SIG-M5 (cell line): ENCODE results near the gene KCNQ5.
"Not testable (repeated sequence)": the region's sequence is repeated elsewhere in the genome, so short reads cannot be mapped to it uniquely, and the experiment has no call there.

ENCODE experiments used
- DNase-seq: peaks from one replicate; lab custom pipeline; 2025; lab: John Stamatoyannopoulos, UW

The KCNQ5 gene

GRCh38 chr6:73180763-73181619, 559.1 kb downstream of the KCNQ5 start:
- peak; percentile 26 for DNase-seq

- DNase-seq = no peak
These were observed 560.2 kb downstream of the KCNQ5 start for GRCh38 chr6:73182021-73182607.

GRCh38 chr6:73193302-73193701, 571.4 kb downstream of the KCNQ5 start:
- not testable (repeated sequence) for DNase-seq

- no peak for DNase-seq
These were observed 572.9 kb downstream of the KCNQ5 start for GRCh38 chr6:73194744-73195143.

- no peak for DNase-seq
These were observed 578.4 kb downstream of the KCNQ5 start for GRCh38 chr6:73200247-73200646.

- DNase-seq = no peak
These were observed 578.9 kb downstream of the KCNQ5 start for GRCh38 chr6:73200735-73201134.

GRCh38 chr6:73203098-73203497, 581.2 kb downstream of the KCNQ5 start:
- DNase-seq = no peak

- DNase-seq = no peak
These were observed 582.4 kb downstream of the KCNQ5 start for GRCh38 chr6:73204252-73204651.

GRCh38 chr6:73207221-73207837, 585.5 kb downstream of the KCNQ5 start:
- DNase-seq = no peak

- no peak for DNase-seq
These were observed 587.3 kb downstream of the KCNQ5 start for GRCh38 chr6:73209117-73209516.

- no peak for DNase-seq
These were observed 595.0 kb downstream of the KCNQ5 start for GRCh38 chr6:73216859-73217258.

- DNase-seq = no peak
These were observed 603.5 kb downstream of the KCNQ5 start, which contains the start of gene KHDC1L for GRCh38 chr6:73225396-73225795. Gene KHDC1L, minus strand, starts transcription at chr6:73225496. Its CDS starts 88 bp downstream, at chr6:73225408.

- no peak for DNase-seq
These were observed 605.9 kb downstream of the KCNQ5 start for GRCh38 chr6:73227606-73228255.

GRCh38 chr6:73231986-73232391, 610.1 kb downstream of the KCNQ5 start:
- DNase-seq = peak; percentile 45

GRCh38 chr6:73233048-73233447, 611.2 kb downstream of the KCNQ5 start:
- no peak for DNase-seq

GRCh38 chr6:73233971-73234370, 612.1 kb downstream of the KCNQ5 start:
- DNase-seq = not testable (repeated sequence)

GRCh38 chr6:73234733-73235132, 612.9 kb downstream of the KCNQ5 start:
- DNase-seq = no peak

GRCh38 chr6:73236144-73236750, 614.4 kb downstream of the KCNQ5 start:
- DNase-seq = no peak

- DNase-seq = no peak
These were observed 618.9 kb downstream of the KCNQ5 start for GRCh38 chr6:73240730-73241129.

GRCh38 chr6:73242001-73242400, 620.1 kb downstream of the KCNQ5 start:
- no peak for DNase-seq
